DND-41 (cell line): Measurements from ENCODE around the gene GSK3A.
"Not testable (repeated sequence)": the region's sequence is repeated elsewhere in the genome, so short reads cannot be mapped to it uniquely, and the experiment has no call there.

ENCODE experiments used
- ATAC-seq: fragments of 200-7000 bp; cut with Tn5 transposase; 3 replicates; pipeline ENCODE4 v1.9.1; 2021; ENCODE audit warnings: low read depth; ENCODE audit not compliant: insufficient read depth
- DNase-seq: peaks from one replicate; pipeline ENCODE4 v3.0.0-alpha.2; 2020
- H2AFZ ChIP-seq: 2 replicates; pipeline ENCODE4 v1.6.0; 2012; ENCODE audit warnings: low read depth, low read length
- H3K27ac ChIP-seq: 2 replicates; pipeline ENCODE4 v1.5.1; 2012; ENCODE audit warnings: low read length, inconsistent platforms
- H3K27me3 ChIP-seq: fragments of 200-600 bp; sonication (generic); 2 replicates; pipeline ENCODE4 v1.6.0; 2012; ENCODE audit warnings: low read length, mild to moderate bottlenecking, inconsistent platforms; ENCODE audit not compliant: insufficient read depth, poor library complexity
- H3K36me3 ChIP-seq: 2 replicates; pipeline ENCODE4 v1.5.1; 2012; ENCODE audit warnings: low read length, inconsistent platforms; ENCODE audit not compliant: insufficient read depth
- H3K4me1 ChIP-seq: 2 replicates; pipeline ENCODE4 v1.5.1; 2012; ENCODE audit warnings: mild to moderate bottlenecking, low read length; ENCODE audit not compliant: insufficient read depth
- H3K4me2 ChIP-seq: 2 replicates; pipeline ENCODE4 v1.6.0; 2012; ENCODE audit warnings: mild to moderate bottlenecking, moderate library complexity, low read length, inconsistent platforms; ENCODE audit not compliant: insufficient read depth
- H3K4me3 ChIP-seq, 2 experiments: fragments of 200-600 bp in 1 of 2; shearing (Covaris generic) in 1 of 2; 2 replicates each; pipeline ENCODE4 v1.5.1; 2012 to 2016; ENCODE audit warnings: inconsistent platforms in 2 of 2, low read length in 2 of 2, mild to moderate bottlenecking in 2 of 2, low read depth in 1 of 2, moderate library complexity in 1 of 2
- H3K79me2 ChIP-seq: 2 replicates; pipeline ENCODE4 v1.6.0; 2012; ENCODE audit warnings: low read length, inconsistent platforms; ENCODE audit not compliant: insufficient read depth
- H3K9ac ChIP-seq: 2 replicates; pipeline ENCODE4 v1.6.0; 2012; ENCODE audit warnings: low read depth, mild to moderate bottlenecking, inconsistent platforms, low read length, moderate library complexity
- H3K9me3 ChIP-seq: 2 replicates; pipeline ENCODE4 v1.5.1; 2012; ENCODE audit warnings: low read length, moderate library complexity, mild to moderate bottlenecking, inconsistent platforms; ENCODE audit not compliant: insufficient read depth, severe bottlenecking
- H4K20me1 ChIP-seq: 2 replicates; pipeline ENCODE4 v1.6.0; 2012; ENCODE audit warnings: low read length; ENCODE audit not compliant: insufficient read depth
- EZH2 ChIP-seq: IDR thresholded peaks from 3 replicates; pipeline ENCODE4 v1.6.1; 2012; ENCODE audit warnings: borderline replicate concordance, low read depth, mild to moderate bottlenecking, moderate library complexity, low read length, inconsistent platforms; ENCODE audit not compliant: severe bottlenecking
- TF ChIP-seq, protein P1 (sequence below): IDR thresholded peaks from 2 replicates; pipeline ENCODE4 v1.5.1; 2012; ENCODE audit warnings: borderline replicate concordance, low read length, moderate library complexity, mild to moderate bottlenecking; ENCODE audit not compliant: poor library complexity, severe bottlenecking; ENCODE audit errors: extremely low read depth

Gene GSK3A

GRCh38 chr19:42261763-42262162 is 19.4 kb upstream of the GSK3A start:
- no peak overlapping the region for H2AFZ ChIP-seq
- DNase-seq = no peak

DNA sequence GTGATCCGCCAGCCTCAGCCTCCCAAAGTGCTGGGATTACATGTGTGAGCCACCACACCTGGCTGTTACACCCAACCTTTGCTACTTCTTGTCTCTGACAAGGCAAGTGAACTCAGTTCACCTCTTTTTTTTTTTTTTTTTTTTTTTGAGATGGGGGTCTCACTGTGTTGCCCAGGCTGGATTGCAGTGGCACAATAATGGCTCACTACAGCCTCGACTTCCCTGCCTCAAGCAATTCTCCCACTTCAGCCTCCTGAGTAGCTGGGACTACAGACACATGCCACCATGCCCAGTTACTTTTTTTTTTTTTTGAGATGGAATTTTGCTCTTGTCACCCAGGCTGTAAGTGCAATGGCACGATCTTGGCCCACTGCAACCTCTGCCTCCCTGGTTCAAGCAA is 15.4 kb upstream of the GSK3A start:
- H3K4me3 ChIP-seq, H3K4me2 ChIP-seq, H3K27me3 ChIP-seq, H3K9me3 ChIP-seq, DNase-seq, H3K36me3 ChIP-seq, H2AFZ ChIP-seq, H3K27ac ChIP-seq, ATAC-seq, H4K20me1 ChIP-seq, H3K9ac ChIP-seq: not testable (repeated sequence)
- Histone ChIP-seq H3K4me1 (peaks cover 14% of the 10 kb centered on the region), H3K79me2 (peaks cover 17% of the 10 kb centered on the region)

More at GRCh38 chr19:42261763-42262162, 19.4 kb upstream of the GSK3A start:
- no peaks in the 10 kb centered on the region for H3K79me2 ChIP-seq
- H3K4me2 ChIP-seq = no peak overlapping the region
- H3K9ac ChIP-seq = no peak overlapping the region
- no peaks in the 10 kb centered on the region for H3K4me1 ChIP-seq
- H4K20me1 ChIP-seq = no peaks in the 10 kb centered on the region
- no peaks in the 10 kb centered on the region for H3K9me3 ChIP-seq
- no peaks in the 10 kb centered on the region for H3K27me3 ChIP-seq
- H3K4me3 ChIP-seq = no peak overlapping the region
- no peak overlapping the region for H3K27ac ChIP-seq
- ATAC-seq = no peak
- TF ChIP-seq, protein P1, sequence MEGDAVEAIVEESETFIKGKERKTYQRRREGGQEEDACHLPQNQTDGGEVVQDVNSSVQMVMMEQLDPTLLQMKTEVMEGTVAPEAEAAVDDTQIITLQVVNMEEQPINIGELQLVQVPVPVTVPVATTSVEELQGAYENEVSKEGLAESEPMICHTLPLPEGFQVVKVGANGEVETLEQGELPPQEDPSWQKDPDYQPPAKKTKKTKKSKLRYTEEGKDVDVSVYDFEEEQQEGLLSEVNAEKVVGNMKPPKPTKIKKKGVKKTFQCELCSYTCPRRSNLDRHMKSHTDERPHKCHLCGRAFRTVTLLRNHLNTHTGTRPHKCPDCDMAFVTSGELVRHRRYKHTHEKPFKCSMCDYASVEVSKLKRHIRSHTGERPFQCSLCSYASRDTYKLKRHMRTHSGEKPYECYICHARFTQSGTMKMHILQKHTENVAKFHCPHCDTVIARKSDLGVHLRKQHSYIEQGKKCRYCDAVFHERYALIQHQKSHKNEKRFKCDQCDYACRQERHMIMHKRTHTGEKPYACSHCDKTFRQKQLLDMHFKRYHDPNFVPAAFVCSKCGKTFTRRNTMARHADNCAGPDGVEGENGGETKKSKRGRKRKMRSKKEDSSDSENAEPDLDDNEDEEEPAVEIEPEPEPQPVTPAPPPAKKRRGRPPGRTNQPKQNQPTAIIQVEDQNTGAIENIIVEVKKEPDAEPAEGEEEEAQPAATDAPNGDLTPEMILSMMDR = no peak
- no peak for TF ChIP-seq EZH2
- no peaks in the 10 kb centered on the region for H3K36me3 ChIP-seq

- H3K9ac ChIP-seq = peak overlapping the region; percentile 98
- peak overlapping the region; percentile 68; the same call in 1 of the 2 replicates for H3K27ac ChIP-seq
- peak overlapping the region; percentile 90 for H3K4me2 ChIP-seq
These were observed 13.7 kb upstream of the GSK3A start for GRCh38 chr19:42255766-42256745.

More at GRCh38 chr19:42255766-42256745, 13.7 kb upstream of the GSK3A start:
- Histone ChIP-seq H2AFZ (peak overlapping the region; percentile 75), H3K79me2 (peaks cover 34% of the 10 kb centered on the region), H3K9me3 (no peaks in the 10 kb centered on the region), H3K36me3 (peaks cover 4% of the 10 kb centered on the region; the same call in 1 of the 2 replicates), H3K27me3 (no peaks in the 10 kb centered on the region), H3K4me1 (peaks cover 28% of the 10 kb centered on the region), H3K4me3 (peak overlapping the region; percentile 43 to 98; a peak in 3 of 4 replicates), H4K20me1 (peaks cover 16% of the 10 kb centered on the region)
- no peak for DNase-seq
- TF ChIP-seq EZH2 = no peak
- TF ChIP-seq, protein P1 = no peak
- no peak for ATAC-seq
